Endothelial cell of umbilical vein (primary cell): ENCODE data around the gene FHIT. TPM values are rescaled to one million over a fixed set of nuclear protein-coding genes. Genes with fewer than 3 reads are reported as not detected.

Experiments used
- BruUV-seq: library from RNA; stranded (reverse); fragments of 400-500 nt; replicated peaks from 2 replicates; lab custom pipeline; 2021; lab: Mats Ljungman, UMichigan
- CTCF ChIA-PET: fragments of 300-600, 350-600 bp; sonication (Branson Sonifier 250); formaldehyde crosslinking; loops from one replicate; lab custom pipeline; 2021; ENCODE audit warnings: antibody characterized with exemption, inconsistent platforms; lab: Charles Lee
- POLR2A ChIA-PET: fragments of 300-600, 350-600 bp; sonication (Branson Sonifier 250); formaldehyde crosslinking; loops from one replicate; lab custom pipeline; 2021; ENCODE audit warnings: antibody characterized with exemption, inconsistent platforms; lab: Charles Lee
- DNase-seq: peaks from one replicate; pipeline ENCODE4 v3.0.0-alpha.2; 2011; ENCODE audit warnings: low read depth, low spot score
- FAIRE-seq: peaks from 2 replicates; lab custom pipeline; 2011; peaks lifted over from hg19 to GRCh38; lab: Jason Lieb, UNC
- H2AFZ ChIP-seq: 2 replicates; pipeline ENCODE4 v1.6.0; 2012; ENCODE audit warnings: low read depth, low read length, control low read depth, inconsistent platforms
- H3K27ac ChIP-seq: 2 replicates; pipeline ENCODE4 v1.5.1; 2011; ENCODE audit warnings: low read depth, mild to moderate bottlenecking, control low read depth, low read length, moderate library complexity; ENCODE audit not compliant: insufficient read depth
- H3K27me3 ChIP-seq, 2 experiments: 2 replicates each; pipeline versions ENCODE4 v1.6.0 to v1.6.1; 2011; ENCODE audit warnings: low read length in 2 of 2, mixed read lengths in 1 of 2; ENCODE audit not compliant: control insufficient read depth in 2 of 2, insufficient read depth in 2 of 2
- H3K36me3 ChIP-seq, 2 experiments: 2 replicates in 1 of 2; 3 replicates in 1 of 2; pipeline ENCODE4 v1.5.1; 2011; ENCODE audit warnings: low read length in 2 of 2, mild to moderate bottlenecking in 1 of 2, moderate library complexity in 1 of 2; ENCODE audit not compliant: control insufficient read depth in 2 of 2, insufficient read depth in 2 of 2; ENCODE audit errors: extremely low read depth in 1 of 2
- H3K4me1 ChIP-seq: 3 replicates; pipeline ENCODE4 v1.5.1; 2011; ENCODE audit warnings: mild to moderate bottlenecking, low read length; ENCODE audit not compliant: control insufficient read depth, insufficient read depth; ENCODE audit errors: extremely low read depth
- H3K4me2 ChIP-seq: 2 replicates; pipeline ENCODE4 v1.6.1; 2011; ENCODE audit warnings: low read length, control low read depth, mixed read lengths; ENCODE audit not compliant: insufficient read depth
- H3K4me3 ChIP-seq, 3 experiments: fragments of 200-600 bp in 1 of 3; sonication (generic), shearing (Covaris generic) in 1 of 3; replicated peaks in 1 of 3; 2 replicates each; pipeline ENCODE4 v1.5.1; 2011 to 2016; ENCODE audit warnings: control low read depth in 3 of 3, low read length in 3 of 3, mild to moderate bottlenecking in 2 of 3, inconsistent platforms in 1 of 3, low read depth in 1 of 3, moderate library complexity in 1 of 3; ENCODE audit not compliant: insufficient read depth in 1 of 3
- H3K79me2 ChIP-seq: 2 replicates; pipeline ENCODE4 v1.6.0; 2012; ENCODE audit warnings: low read length, inconsistent platforms; ENCODE audit not compliant: control insufficient read depth, insufficient read depth
- H3K9ac ChIP-seq: replicated peaks from 2 replicates; pipeline ENCODE3; 2011; ENCODE audit warnings: low read length, control low read depth; ENCODE audit not compliant: insufficient read depth; ENCODE audit errors: extremely low read depth
- H3K9me1 ChIP-seq: replicated peaks from 3 replicates; pipeline ENCODE4 v1.6.0; 2011; ENCODE audit warnings: mild to moderate bottlenecking, low read length; ENCODE audit not compliant: control insufficient read depth, insufficient read depth; ENCODE audit errors: extremely low read depth
- H3K9me3 ChIP-seq: replicated peaks from 2 replicates; pipeline ENCODE4 v1.5.1; 2012; ENCODE audit warnings: low read length, inconsistent platforms; ENCODE audit not compliant: control insufficient read depth, insufficient read depth
- H4K20me1 ChIP-seq: replicated peaks from 2 replicates; pipeline ENCODE3; 2011; ENCODE audit warnings: mild to moderate bottlenecking, low read length; ENCODE audit not compliant: control insufficient read depth, insufficient read depth; ENCODE audit errors: extremely low read depth
- EZH2 ChIP-seq: IDR thresholded peaks from 2 replicates; pipeline ENCODE4 v1.6.1; 2012; ENCODE audit warnings: borderline replicate concordance, low read depth, mild to moderate bottlenecking, moderate library complexity, low read length, inconsistent platforms; ENCODE audit not compliant: severe bottlenecking
- FOS ChIP-seq: IDR thresholded peaks from 2 replicates; pipeline ENCODE4 v1.6.1; 2011; ENCODE audit warnings: mild to moderate bottlenecking, low read length, moderate library complexity, borderline replicate concordance; ENCODE audit not compliant: insufficient read depth
- GATA2 ChIP-seq: IDR thresholded peaks from 2 replicates; pipeline ENCODE4 v1.7.0; 2011; ENCODE audit warnings: low read depth, mild to moderate bottlenecking, moderate library complexity, mixed read lengths, low read length; ENCODE audit not compliant: insufficient read length, insufficient read depth
- JUN ChIP-seq: IDR thresholded peaks from 2 replicates; pipeline ENCODE4 v1.6.1; 2011; ENCODE audit warnings: borderline replicate concordance, low read depth; ENCODE audit not compliant: insufficient read length, insufficient read depth
- MYC ChIP-seq: IDR thresholded peaks from one replicate; pipeline ENCODE4 v1.6.1; 2011; ENCODE audit warnings: mild to moderate bottlenecking, low read depth, low read length
- POLR2A ChIP-seq: IDR thresholded peaks from 2 replicates; pipeline ENCODE4 v1.6.1; 2012; ENCODE audit warnings: low read depth, mild to moderate bottlenecking, control low read depth, low read length
- POLR2AphosphoS5 ChIP-seq: IDR thresholded peaks from 2 replicates; pipeline ENCODE4 v1.6.1; 2012; ENCODE audit warnings: low read depth, mild to moderate bottlenecking, control low read depth, low read length, moderate library complexity; ENCODE audit not compliant: insufficient read depth
- dilution Hi-C: fragments of 300-500 bp; cut with MboI; formaldehyde crosslinking; loops from one replicate; pipeline ENCODE4 v1.15.0; 2019; ENCODE audit warnings: low sequenced_read_pairs; ENCODE audit not compliant: extremely low pct_ligation_motif_present
- intact Hi-C: fragments of 100-400 bp; cut with micrococcal nuclease; formaldehyde crosslinking; loops from one replicate; pipeline ENCODE4 v1.10.0; 2022
- polyA plus RNA-seq, 4 experiments: library from polyadenylated mRNA; depleted of rRNA in 3 of 4; stranded (reverse) in 3 of 4; unstranded in 1 of 4; fragments of >200 nt; gene quantifications; 2 replicates each; pipeline versions ENCODE4 v1.2.1 to v1.2.3, GENCODE V29; 2011 to 2012; ENCODE audit warnings: missing spikeins in 1 of 4
- total RNA-seq: library from RNA; stranded (reverse); gene quantifications from 2 replicates; pipeline ENCODE4 v1.2.3, GENCODE V29; 2021
- TF ChIP-seq, protein P1 (sequence below): IDR thresholded peaks from 2 replicates; pipeline ENCODE4 v1.6.1; 2011; ENCODE audit not compliant: insufficient read depth, insufficient read length
- TF ChIP-seq, protein P2 (sequence below), 2 donors: IDR thresholded peaks; 1 replicate in 1 of 2; 2 replicates in 1 of 2; pipeline ENCODE4 v1.5.1; 2011; ENCODE audit warnings: low read length in 2 of 2, mild to moderate bottlenecking in 2 of 2, moderate library complexity in 2 of 2, control low read depth in 1 of 2, inconsistent platforms in 1 of 2, low read depth in 1 of 2; ENCODE audit not compliant: insufficient read depth in 1 of 2; ENCODE audit errors: extremely low read depth in 1 of 2

The FHIT gene
- total and polyA plus RNA-seq, 2 donors (not counting 3 experiments of a cell fraction or from before 2014, with no cell fraction given) = 0.47 to 2.2 TPM

DNA sequence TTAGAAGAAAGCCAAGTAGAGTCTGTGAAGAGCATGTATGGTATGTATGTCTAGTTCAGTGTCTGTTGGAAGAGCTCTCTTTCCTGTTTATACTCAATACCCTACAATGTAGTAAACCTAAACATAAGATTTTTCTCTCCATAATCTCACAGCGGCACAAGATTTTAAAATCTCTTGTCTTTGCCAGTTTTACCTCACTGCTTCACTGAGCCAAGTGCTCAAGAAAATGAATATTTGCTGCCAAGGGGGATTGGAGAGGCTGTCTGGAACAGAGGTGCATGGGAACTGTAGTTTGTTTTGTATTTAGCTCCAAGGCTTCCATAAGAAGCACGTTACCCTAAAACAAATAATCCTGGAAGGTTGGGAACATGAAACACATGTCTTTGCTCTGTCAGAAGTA, 49.5 kb upstream of the FHIT start:
- POLR2A ChIA-PET = no interaction called here
- CTCF ChIA-PET = no interaction called here
- FAIRE-seq = no peak

More for the DNA sequence above, 49.5 kb upstream of the FHIT start:
- intact Hi-C loops (no loop called here), dilution Hi-C loops (no loop called here)
- H3K9me3 ChIP-seq = no peaks in the 10 kb centered on the region
- H3K79me2 ChIP-seq = no peaks in the 10 kb centered on the region
- no peak for TF ChIP-seq MYC
- TF ChIP-seq, protein P1, sequence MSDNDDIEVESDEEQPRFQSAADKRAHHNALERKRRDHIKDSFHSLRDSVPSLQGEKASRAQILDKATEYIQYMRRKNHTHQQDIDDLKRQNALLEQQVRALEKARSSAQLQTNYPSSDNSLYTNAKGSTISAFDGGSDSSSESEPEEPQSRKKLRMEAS = no peak
- no peak for TF ChIP-seq JUN
- TF ChIP-seq POLR2AphosphoS5 = no peak
- TF ChIP-seq GATA2 = no peak
- no peak for TF ChIP-seq POLR2A
- no peak for TF ChIP-seq FOS
- TF ChIP-seq, protein P2, sequence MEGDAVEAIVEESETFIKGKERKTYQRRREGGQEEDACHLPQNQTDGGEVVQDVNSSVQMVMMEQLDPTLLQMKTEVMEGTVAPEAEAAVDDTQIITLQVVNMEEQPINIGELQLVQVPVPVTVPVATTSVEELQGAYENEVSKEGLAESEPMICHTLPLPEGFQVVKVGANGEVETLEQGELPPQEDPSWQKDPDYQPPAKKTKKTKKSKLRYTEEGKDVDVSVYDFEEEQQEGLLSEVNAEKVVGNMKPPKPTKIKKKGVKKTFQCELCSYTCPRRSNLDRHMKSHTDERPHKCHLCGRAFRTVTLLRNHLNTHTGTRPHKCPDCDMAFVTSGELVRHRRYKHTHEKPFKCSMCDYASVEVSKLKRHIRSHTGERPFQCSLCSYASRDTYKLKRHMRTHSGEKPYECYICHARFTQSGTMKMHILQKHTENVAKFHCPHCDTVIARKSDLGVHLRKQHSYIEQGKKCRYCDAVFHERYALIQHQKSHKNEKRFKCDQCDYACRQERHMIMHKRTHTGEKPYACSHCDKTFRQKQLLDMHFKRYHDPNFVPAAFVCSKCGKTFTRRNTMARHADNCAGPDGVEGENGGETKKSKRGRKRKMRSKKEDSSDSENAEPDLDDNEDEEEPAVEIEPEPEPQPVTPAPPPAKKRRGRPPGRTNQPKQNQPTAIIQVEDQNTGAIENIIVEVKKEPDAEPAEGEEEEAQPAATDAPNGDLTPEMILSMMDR (IDR thresholded peaks at IDR 0.05; ENCODE audit: extremely low read depth in 1 of 2, insufficient read depth in 1 of 2, low read depth in 1 of 2, low read length in 2 of 2) = no peak
- TF ChIP-seq EZH2 = no peak
- H4K20me1 ChIP-seq = no peaks in the 10 kb centered on the region
- no peak overlapping the region for H3K27ac ChIP-seq
- no peaks in the 10 kb centered on the region for H3K4me1 ChIP-seq
- H3K4me3 ChIP-seq = no peak overlapping the region
- H3K9me1 ChIP-seq = no peaks in the 10 kb centered on the region
- BruUV-seq = no TSS peak
- H2AFZ ChIP-seq = no peak overlapping the region
- no peak overlapping the region for H3K4me2 ChIP-seq
- H3K36me3 ChIP-seq = no peaks in the 10 kb centered on the region
- H3K27me3 ChIP-seq = no peaks in the 10 kb centered on the region
- no peak for DNase-seq
- H3K9ac ChIP-seq = no peak overlapping the region
